Fibroblast of mammary gland (primary cell): ENCODE data around the gene KCNA10.

ENCODE experiments used
- DNase-seq: peaks from one replicate; pipeline ENCODE4 v3.0.0-alpha.2; 2010; ENCODE audit warnings: low read depth
- H3K4me3 ChIP-seq: 2 replicates; pipeline ENCODE4 v1.5.1; 2011; ENCODE audit warnings: low read depth, mild to moderate bottlenecking, low read length, moderate library complexity; ENCODE audit not compliant: control insufficient read depth
- CTCF ChIP-seq: conservative IDR thresholded peaks from 2 replicates; pipeline ENCODE4 v1.5.1; 2011; ENCODE audit warnings: low read depth, low read length, inconsistent platforms; ENCODE audit not compliant: control insufficient read depth, insufficient read depth

The KCNA10 gene

GRCh38 chr1:110538921-110539320, 19.9 kb upstream of the KCNA10 start:
- no peak overlapping the region for H3K4me3 ChIP-seq
- DNase-seq: no peak
- TF ChIP-seq CTCF: no peak

- H3K4me3 ChIP-seq: no peak overlapping the region
- no peak for TF ChIP-seq CTCF
- no peak for DNase-seq
Measured at GRCh38 chr1:110538075-110538474, 19.1 kb upstream of the KCNA10 start.

GRCh38 chr1:110535985-110536384, 17.0 kb upstream of the KCNA10 start:
- TF ChIP-seq CTCF: no peak
- DNase-seq: no peak

GRCh38 chr1:110533230-110533629, 14.3 kb upstream of the KCNA10 start:
- DNase-seq: no peak
- no peak overlapping the region for H3K4me3 ChIP-seq
- no peak for TF ChIP-seq CTCF

More at GRCh38 chr1:110535985-110536384, 17.0 kb upstream of the KCNA10 start:
- no peak overlapping the region for H3K4me3 ChIP-seq

GRCh38 chr1:110529011-110529410, 10.0 kb upstream of the KCNA10 start:
- DNase-seq: no peak
- TF ChIP-seq CTCF: no peak
- H3K4me3 ChIP-seq: no peak overlapping the region

- no peak for DNase-seq
- H3K4me3 ChIP-seq: no peak overlapping the region
- TF ChIP-seq CTCF: no peak
Measured at GRCh38 chr1:110526201-110526780, 7.3 kb upstream of the KCNA10 start.

- H3K4me3 ChIP-seq: no peak overlapping the region
- TF ChIP-seq CTCF: no peak
- DNase-seq: no peak
Measured at GRCh38 chr1:110525249-110525595, 6.2 kb upstream of the KCNA10 start.
